Upper lobe of left lung (tissue), 6 donors: Measurements from ENCODE around the gene SORBS1. TPM values are rescaled to one million over a fixed set of nuclear protein-coding genes. Genes with fewer than 3 reads are reported as not detected.

Experiments
- ATAC-seq, 2 donors: fragments of 200-7000 bp; cut with Tn5 transposase; one replicate each; pipeline ENCODE4 v1.9.1; 2022; ENCODE audit warnings: mild to moderate bottlenecking in 2 of 2, moderate library complexity in 2 of 2; ENCODE audit not compliant: low FRiP score in 2 of 2
- DNase-seq, 2 donors: peaks; one replicate each; pipeline ENCODE4 v3.0.0-alpha.2; 2019 to 2020
- H3K27ac ChIP-seq, 4 donors: fragments of 200-600 bp; sonication (generic); one replicate each; pipeline ENCODE4 v1.5.1; 2016 to 2019
- H3K27me3 ChIP-seq, 4 donors: fragments of 200-600 bp; sonication (generic); one replicate each; pipeline ENCODE4 v1.5.1; 2017 to 2019
- H3K36me3 ChIP-seq, 4 donors: fragments of 200-600 bp; sonication (generic); one replicate each; pipeline ENCODE4 v1.5.1; 2016 to 2019
- H3K4me1 ChIP-seq, 4 donors: fragments of 200-600 bp; sonication (generic); one replicate each; pipeline ENCODE4 v1.5.1; 2018 to 2019
- H3K4me3 ChIP-seq, 4 donors: fragments of 200-600 bp; sonication (generic); one replicate each; pipeline ENCODE4 v1.5.1; 2017 to 2019; ENCODE audit warnings: mild to moderate bottlenecking in 2 of 4, moderate library complexity in 1 of 4
- H3K9me3 ChIP-seq, 4 donors: fragments of 200-600 bp; sonication (generic); one replicate each; pipeline ENCODE4 v1.5.1; 2018 to 2019
- CTCF ChIP-seq, 6 experiments: fragments of 450-650 bp in 4 of 6; fragments of 200-600 bp in 2 of 6; sonication (generic) in 2 of 6; IDR thresholded peaks; one replicate each; pipeline ENCODE4 v1.5.1; 2016 to 2019; ENCODE audit warnings: antibody characterized with exemption in 6 of 6
- EP300 ChIP-seq, 4 donors: sonication (generic); formaldehyde crosslinking; IDR thresholded peaks; one replicate each; pipeline ENCODE4 v1.5.1; 2017; ENCODE audit warnings: antibody characterized with exemption in 4 of 4, control low read depth in 2 of 4
- POLR2A ChIP-seq, 4 donors: fragments of 450-650 bp; IDR thresholded peaks; one replicate each; pipeline ENCODE4 v1.5.1; 2016 to 2017; ENCODE audit warnings: antibody characterized with exemption in 4 of 4, mild to moderate bottlenecking in 2 of 4
- POLR2AphosphoS5 ChIP-seq, 2 donors: sonication (generic); formaldehyde crosslinking; IDR thresholded peaks; one replicate each; pipeline ENCODE4 v1.5.1; 2017; ENCODE audit warnings: antibody characterized with exemption in 2 of 2
- WGBS, 2 donors: methylation state at CpG; one replicate each; pipeline ENCODE4 v1.1.5; 2017 to 2018; 5-methylcytosine and 5-hydroxymethylcytosine counted together
- total RNA-seq, 6 donors: library from RNA; depleted of rRNA in 4 of 6; stranded (reverse); fragments of >200 nt in 4 of 6; gene quantifications; one replicate each; pipeline versions ENCODE4 v1.1.0 to v1.2.1, GENCODE V29; 2016 to 2021
- donor health status: DM: no; HTN: no; CAD: no; lungs with moderate emphysema.
- donor health status: DM: no; HTN: yes; CAD: no; lungs with severe emphysema.

The SORBS1 gene
- total RNA-seq, 6 donors from 2014 or later: 45.8 to 116 (median 71.7) TPM

GRCh38 chr10:95496246-95496911, 64.8 kb downstream of the SORBS1 start:
- WGBS, 2 donors: 56 to 80% methylated on average over 2 of the region's 2 CpGs
- no peak for TF ChIP-seq POLR2A (IDR thresholded peaks at IDR 0.05)
- no peak for TF ChIP-seq EP300 (IDR thresholded peaks at IDR 0.05)
- TF ChIP-seq CTCF (IDR thresholded peaks at IDR 0.05): no peak
- peaks cover 8 to 20% (median 13%) of the 10 kb centered on the region in 4 donors for H3K4me1 ChIP-seq

GRCh38 chr10:95493862-95494261, 67.3 kb downstream of the SORBS1 start:
- 75 to 95% methylated on average over 2 of the region's 2 CpGs for WGBS, 2 donors
- ATAC-seq (no peak), DNase-seq (no peak)
- Histone ChIP-seq H3K4me3 (no peak overlapping the region), H3K36me3 (peaks cover 0 to 3% (median 0%) of the 10 kb centered on the region in 4 donors), H3K27ac (peak overlapping the region in 1 of 4 donors; percentile 24), H3K27me3 (no peaks in the 10 kb centered on the region), H3K9me3 (no peaks in the 10 kb centered on the region), H3K4me1 (no peaks in the 10 kb centered on the region)
- no peak for TF ChIP-seq EP300 (IDR thresholded peaks at IDR 0.05)
- no peak for TF ChIP-seq POLR2AphosphoS5 (IDR thresholded peaks at IDR 0.05)

More at GRCh38 chr10:95496246-95496911, 64.8 kb downstream of the SORBS1 start:
- DNase-seq (no peak), ATAC-seq (no peak)
- Histone ChIP-seq H3K27ac (no peak overlapping the region), H3K4me3 (no peak overlapping the region), H3K9me3 (no peaks in the 10 kb centered on the region), H3K27me3 (no peaks in the 10 kb centered on the region), H3K36me3 (no peaks in the 10 kb centered on the region)

DNA sequence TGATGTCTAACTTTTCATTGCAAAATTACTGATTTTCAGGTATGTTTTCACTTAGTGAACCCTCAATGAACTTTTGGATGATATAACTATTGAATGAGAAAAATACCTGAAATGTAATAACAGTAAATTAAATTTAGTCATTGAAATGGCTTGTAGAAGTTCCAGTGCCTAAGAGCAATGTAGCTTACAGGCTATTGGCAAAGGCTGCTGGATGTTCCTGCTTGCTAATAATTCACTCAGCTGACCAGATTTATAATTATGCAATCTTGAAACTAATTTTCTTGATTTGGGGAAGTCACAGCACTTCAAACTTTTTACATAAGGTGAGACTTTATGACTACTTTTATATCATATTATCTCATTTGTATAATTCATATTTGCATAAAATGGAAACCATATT, 73.2 kb downstream of the SORBS1 start:
- no peak for TF ChIP-seq POLR2AphosphoS5 (IDR thresholded peaks at IDR 0.05)
- TF ChIP-seq POLR2A (IDR thresholded peaks at IDR 0.05): no peak
- no peak for TF ChIP-seq EP300 (IDR thresholded peaks at IDR 0.05)
- no peak for TF ChIP-seq CTCF (IDR thresholded peaks at IDR 0.05)
- Histone ChIP-seq H3K27ac (no peak overlapping the region), H3K9me3 (no peaks in the 10 kb centered on the region), H3K4me3 (no peak overlapping the region), H3K36me3 (peaks cover 0 to 7% (median 0%) of the 10 kb centered on the region in 4 donors), H3K4me1 (peaks cover 0 to 3% (median 0%) of the 10 kb centered on the region in 4 donors), H3K27me3 (no peaks in the 10 kb centered on the region)
- DNase-seq (no peak), ATAC-seq (no peak)

GRCh38 chr10:95485056-95485844, 75.9 kb downstream of the SORBS1 start:
- peaks cover 0 to 7% (median 0%) of the 10 kb centered on the region in 4 donors for H3K36me3 ChIP-seq
- WGBS, 2 donors: 86% methylated on average over 4 of the region's 4 CpGs
- no peaks in the 10 kb centered on the region for H3K27me3 ChIP-seq
- H3K27ac ChIP-seq: peak overlapping the region in 1 of 4 donors; percentile 14
- H3K4me3 ChIP-seq: no peak overlapping the region
- ATAC-seq (no peak), DNase-seq (no peak)
- TF ChIP-seq POLR2AphosphoS5 (IDR thresholded peaks at IDR 0.05) (no peak), POLR2A (IDR thresholded peaks at IDR 0.05) (no peak), EP300 (IDR thresholded peaks at IDR 0.05) (no peak), CTCF (IDR thresholded peaks at IDR 0.05) (no peak)
- H3K9me3 ChIP-seq: no peaks in the 10 kb centered on the region
- H3K4me1 ChIP-seq: peaks cover 15 to 27% (median 18%) of the 10 kb centered on the region in 4 donors

- Histone ChIP-seq H3K4me1 (peaks cover 18 to 38% (median 31%) of the 10 kb centered on the region in 4 donors), H3K9me3 (no peaks in the 10 kb centered on the region), H3K36me3 (peaks cover 0 to 4% (median 0%) of the 10 kb centered on the region in 4 donors), H3K27me3 (no peaks in the 10 kb centered on the region), H3K4me3 (no peak overlapping the region), H3K27ac (peak overlapping the region in 3 of 4 donors; percentile 1 to 86 (median 85))
- TF ChIP-seq CTCF (IDR thresholded peaks at IDR 0.05) (no peak), POLR2A (IDR thresholded peaks at IDR 0.05) (no peak), POLR2AphosphoS5 (IDR thresholded peaks at IDR 0.05) (no peak), EP300 (IDR thresholded peaks at IDR 0.05) (no peak)
- no peak for ATAC-seq
- 92 to 95% methylated on average over 7 of the region's 7 CpGs for WGBS, 2 donors
- no peak for DNase-seq
Observed at GRCh38 chr10:95482501-95483233, 78.5 kb downstream of the SORBS1 start.
